Transverse colon (tissue), 4 donors: ENCODE results near the gene CRY1. TPM values are rescaled to one million over a fixed set of nuclear protein-coding genes. Genes with fewer than 3 reads are reported as not detected.

Experiments used
- DNase-seq: peaks from one replicate; pipeline ENCODE4 v3.0.0-alpha.2; 2019
- H3K27ac ChIP-seq, 4 donors: fragments of 200-600 bp; sonication (generic); 2 replicates each; pipeline ENCODE4 v1.5.1; 2016 to 2018; ENCODE audit warnings: inconsistent platforms in 4 of 4
- H3K27me3 ChIP-seq: fragments of 200-600 bp; sonication (generic); 2 replicates; pipeline ENCODE4 v1.5.1; 2017; ENCODE audit warnings: inconsistent platforms
- H3K36me3 ChIP-seq, 4 donors: fragments of 200-600 bp; sonication (generic); 2 replicates each; pipeline ENCODE4 v1.5.1; 2017 to 2019; ENCODE audit warnings: inconsistent platforms in 4 of 4
- H3K4me1 ChIP-seq, 4 donors: fragments of 200-600 bp; sonication (generic); 2 replicates each; pipeline ENCODE4 v1.5.1; 2017 to 2020; ENCODE audit warnings: inconsistent platforms in 4 of 4
- H3K4me3 ChIP-seq, 4 donors: fragments of 200-600 bp; sonication (generic); 1 replicate in 1 of 4; 2 replicates in 3 of 4; pipeline versions ENCODE4 v1.5.1 to v1.6.1; 2017 to 2019; ENCODE audit warnings: inconsistent platforms in 4 of 4
- H3K9me3 ChIP-seq, 2 donors: fragments of 200-600 bp; sonication (generic); 2 replicates each; pipeline ENCODE4 v1.5.1; 2017 to 2019; ENCODE audit warnings: inconsistent platforms in 2 of 2
- EP300 ChIP-seq: sonication (generic); formaldehyde crosslinking; IDR thresholded peaks from one replicate; pipeline ENCODE4 v1.6.1; 2017; ENCODE audit warnings: antibody characterized with exemption, low read depth
- POLR2A ChIP-seq: fragments of 450-650 bp; IDR thresholded peaks from one replicate; pipeline ENCODE4 v1.6.1; 2016; ENCODE audit warnings: antibody characterized with exemption, mild to moderate bottlenecking, moderate library complexity
- POLR2AphosphoS5 ChIP-seq, 3 donors: sonication (generic); formaldehyde crosslinking; IDR thresholded peaks; one replicate each; pipeline ENCODE4 v1.6.1; 2016; ENCODE audit warnings: antibody characterized with exemption in 3 of 3
- WGBS, 2 donors: methylation state at CpG; one replicate each; pipeline ENCODE4 v1.1.5; 2018; ENCODE audit warnings: low coverage in 1 of 2; 5-methylcytosine and 5-hydroxymethylcytosine counted together
- in situ Hi-C, 4 donors: fragments of 200-750 bp; cut with MboI; loops; one replicate each; pipeline versions ENCODE4 v1.15.0 to v1.15.1; 2017; ENCODE audit warnings: low sequenced_read_pairs in 3 of 4, low pct_ligation_motif_present in 1 of 4, low pct_unique_long_range_greater_than_20kb in 1 of 4
- intact Hi-C: fragments of 100-400 bp; cut with DNase I; formaldehyde crosslinking; loops from one replicate; pipeline ENCODE4 v1.15.1; 2023; ENCODE audit warnings: low total_unique reads
- total RNA-seq, 4 donors: library from RNA; depleted of rRNA; stranded (reverse); fragments of >200 nt; gene quantifications; one replicate each; pipeline ENCODE4 v1.1.0, GENCODE V29; 2016
- TF ChIP-seq, protein P1 (sequence below), 5 experiments: fragments of 200-600 bp in 3 of 5; fragments of 450-650 bp in 2 of 5; sonication (generic) in 3 of 5; IDR thresholded peaks; 1 replicate in 2 of 5; 2 replicates in 3 of 5; pipeline ENCODE4 v1.5.1; 2016 to 2017; ENCODE audit warnings: antibody characterized with exemption in 5 of 5, inconsistent platforms in 3 of 5, mild to moderate bottlenecking in 2 of 5, moderate library complexity in 1 of 5

The CRY1 gene
- total RNA-seq, 4 donors from 2014 or later: 10.1 to 71.8 (median 21.0) TPM

DNA sequence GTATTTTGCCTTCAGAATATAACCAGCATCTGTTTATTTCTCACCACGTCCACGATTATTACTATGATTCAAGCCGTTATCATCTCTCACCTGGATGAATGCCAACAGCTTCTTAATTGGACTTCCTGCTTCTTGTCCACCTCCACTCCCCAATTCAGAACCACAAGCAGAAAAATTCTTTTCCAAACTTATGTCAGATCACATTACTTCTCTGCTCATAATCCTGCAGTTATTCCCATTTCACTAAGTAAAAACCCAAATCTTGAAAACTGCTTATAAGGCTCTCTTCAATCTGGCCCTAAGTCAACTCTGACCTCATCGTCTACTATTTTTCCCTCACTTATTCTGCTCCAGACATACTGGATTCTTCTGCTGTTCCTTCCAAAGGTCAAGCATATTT lies 2.0 kb downstream of the CRY1 start:
- peaks cover 6 to 27% (median 16%) of the 10 kb centered on the region in 4 donors for H3K4me1 ChIP-seq
- no peak for DNase-seq
- H3K9me3 ChIP-seq: no peaks in the 10 kb centered on the region
- intact Hi-C loops (loop anchor here (5.0 to 10.0 kb wide), 3 partner anchors 119 to 847 kb away; partner anchors contain the start of genes CKAP4 and RIC8B), in situ Hi-C loops (no loop called here)
- peak overlapping the region; percentile 95 to 98 (median 97) for H3K27ac ChIP-seq
- no peak for TF ChIP-seq EP300
- TF ChIP-seq, protein P1, sequence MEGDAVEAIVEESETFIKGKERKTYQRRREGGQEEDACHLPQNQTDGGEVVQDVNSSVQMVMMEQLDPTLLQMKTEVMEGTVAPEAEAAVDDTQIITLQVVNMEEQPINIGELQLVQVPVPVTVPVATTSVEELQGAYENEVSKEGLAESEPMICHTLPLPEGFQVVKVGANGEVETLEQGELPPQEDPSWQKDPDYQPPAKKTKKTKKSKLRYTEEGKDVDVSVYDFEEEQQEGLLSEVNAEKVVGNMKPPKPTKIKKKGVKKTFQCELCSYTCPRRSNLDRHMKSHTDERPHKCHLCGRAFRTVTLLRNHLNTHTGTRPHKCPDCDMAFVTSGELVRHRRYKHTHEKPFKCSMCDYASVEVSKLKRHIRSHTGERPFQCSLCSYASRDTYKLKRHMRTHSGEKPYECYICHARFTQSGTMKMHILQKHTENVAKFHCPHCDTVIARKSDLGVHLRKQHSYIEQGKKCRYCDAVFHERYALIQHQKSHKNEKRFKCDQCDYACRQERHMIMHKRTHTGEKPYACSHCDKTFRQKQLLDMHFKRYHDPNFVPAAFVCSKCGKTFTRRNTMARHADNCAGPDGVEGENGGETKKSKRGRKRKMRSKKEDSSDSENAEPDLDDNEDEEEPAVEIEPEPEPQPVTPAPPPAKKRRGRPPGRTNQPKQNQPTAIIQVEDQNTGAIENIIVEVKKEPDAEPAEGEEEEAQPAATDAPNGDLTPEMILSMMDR (IDR thresholded peaks at IDR 0.05): no peak
- TF ChIP-seq POLR2AphosphoS5 (IDR thresholded peaks at IDR 0.05): no peak
- H3K27me3 ChIP-seq: no peaks in the 10 kb centered on the region
- H3K36me3 ChIP-seq: no peaks in the 10 kb centered on the region
- peak overlapping the region in 1 of 4 donors; percentile 90 for H3K4me3 ChIP-seq
- 13 to 33% methylated on average over 4 of the region's 4 CpGs for WGBS, 2 donors

DNA sequence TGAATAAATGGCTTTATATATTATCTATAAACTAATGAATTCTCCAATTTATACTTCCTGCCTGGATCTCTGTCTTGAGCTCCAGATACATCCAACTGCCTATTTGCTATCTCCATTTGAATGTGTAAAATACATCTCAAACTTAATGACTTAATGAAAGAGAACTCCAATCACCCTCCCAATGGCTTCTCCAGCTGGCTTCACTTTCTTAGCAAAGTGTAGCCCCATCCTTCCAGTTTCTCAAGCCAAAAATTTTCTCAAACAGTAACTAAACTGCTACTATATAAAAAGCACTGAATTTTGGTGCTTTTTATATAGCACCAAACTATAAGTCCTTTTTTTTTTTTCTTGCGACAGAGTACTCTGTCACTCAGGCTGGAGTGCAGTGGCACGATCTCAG lies 2.6 kb downstream of the CRY1 start:
- H3K4me1 ChIP-seq: peaks cover 6 to 27% (median 16%) of the 10 kb centered on the region in 4 donors
- no peaks in the 10 kb centered on the region for H3K9me3 ChIP-seq
- H3K36me3 ChIP-seq: no peaks in the 10 kb centered on the region
- intact Hi-C loops: loop anchor here (5.0 to 10.0 kb wide), 3 partner anchors 118 to 846 kb away; partner anchors contain the start of genes CKAP4 and RIC8B
- H3K27ac ChIP-seq: peak overlapping the region in 3 of 4 donors; percentile 95 to 98 (median 98)
- 94 to 100% methylated on average over 2 of the region's 2 CpGs for WGBS, 2 donors
- TF ChIP-seq EP300 (no peak), POLR2A (no peak), POLR2AphosphoS5 (IDR thresholded peaks at IDR 0.05) (no peak)
- TF ChIP-seq, protein P1 (IDR thresholded peaks at IDR 0.05): no peak
- DNase-seq: no peak
- in situ Hi-C loops: no loop called here
- no peak overlapping the region for H3K4me3 ChIP-seq
- no peaks in the 10 kb centered on the region for H3K27me3 ChIP-seq

GRCh38 chr12:107088912-107089311 lies 4.4 kb downstream of the CRY1 start:
- in situ Hi-C loops: no loop called here
- intact Hi-C loops: no loop called here
- no peaks in the 10 kb centered on the region for H3K36me3 ChIP-seq
- H3K9me3 ChIP-seq: no peaks in the 10 kb centered on the region
- DNase-seq: no peak
- TF ChIP-seq POLR2A (no peak), EP300 (no peak), POLR2AphosphoS5 (IDR thresholded peaks at IDR 0.05) (no peak)
- TF ChIP-seq, protein P1 (IDR thresholded peaks at IDR 0.05): no peak
- H3K4me1 ChIP-seq: peaks cover 6 to 20% (median 14%) of the 10 kb centered on the region in 4 donors
- WGBS, 2 donors: 86 to 94% methylated on average over 2 of the region's 2 CpGs
- no peaks in the 10 kb centered on the region for H3K27me3 ChIP-seq
- H3K27ac ChIP-seq: no peak overlapping the region
- no peak overlapping the region for H3K4me3 ChIP-seq

DNA sequence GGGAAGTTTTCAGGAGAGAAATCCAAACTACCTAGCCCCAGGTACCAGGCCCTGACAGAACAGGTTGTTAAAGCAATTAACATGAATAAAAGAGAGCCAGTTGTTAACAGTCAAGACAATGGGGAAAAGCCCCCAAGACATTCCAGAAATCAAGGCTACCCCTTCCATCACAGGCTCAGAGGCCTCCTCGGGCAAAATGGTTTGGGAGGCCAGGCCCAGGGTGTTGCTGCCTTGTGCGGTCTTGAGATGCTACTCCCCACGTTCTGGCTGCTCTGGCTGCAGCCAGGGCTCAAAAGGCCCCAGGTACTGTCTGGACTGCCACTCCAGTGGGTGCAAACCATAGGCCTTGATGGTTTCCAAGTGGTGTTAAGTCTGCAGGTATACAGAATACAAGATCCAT lies 7.0 kb downstream of the CRY1 start:
- 89 to 100% methylated on average over 1 to 3 of the region's 3 CpGs for WGBS, 2 donors
- no peak for DNase-seq
- no peaks in the 10 kb centered on the region for H3K36me3 ChIP-seq
- H3K27ac ChIP-seq: no peak overlapping the region
- H3K27me3 ChIP-seq: no peaks in the 10 kb centered on the region
- TF ChIP-seq, protein P1 (IDR thresholded peaks at IDR 0.05): no peak
- H3K9me3 ChIP-seq: no peaks in the 10 kb centered on the region
- intact Hi-C loops: no loop called here
- peaks cover under 1 to 7% (median 4%) of the 10 kb centered on the region in 4 donors for H3K4me1 ChIP-seq
- no peak overlapping the region for H3K4me3 ChIP-seq
- in situ Hi-C loops: no loop called here
